ENCODE results near the gene CBLIF.

- TF ChIP-seq, protein P1, sequence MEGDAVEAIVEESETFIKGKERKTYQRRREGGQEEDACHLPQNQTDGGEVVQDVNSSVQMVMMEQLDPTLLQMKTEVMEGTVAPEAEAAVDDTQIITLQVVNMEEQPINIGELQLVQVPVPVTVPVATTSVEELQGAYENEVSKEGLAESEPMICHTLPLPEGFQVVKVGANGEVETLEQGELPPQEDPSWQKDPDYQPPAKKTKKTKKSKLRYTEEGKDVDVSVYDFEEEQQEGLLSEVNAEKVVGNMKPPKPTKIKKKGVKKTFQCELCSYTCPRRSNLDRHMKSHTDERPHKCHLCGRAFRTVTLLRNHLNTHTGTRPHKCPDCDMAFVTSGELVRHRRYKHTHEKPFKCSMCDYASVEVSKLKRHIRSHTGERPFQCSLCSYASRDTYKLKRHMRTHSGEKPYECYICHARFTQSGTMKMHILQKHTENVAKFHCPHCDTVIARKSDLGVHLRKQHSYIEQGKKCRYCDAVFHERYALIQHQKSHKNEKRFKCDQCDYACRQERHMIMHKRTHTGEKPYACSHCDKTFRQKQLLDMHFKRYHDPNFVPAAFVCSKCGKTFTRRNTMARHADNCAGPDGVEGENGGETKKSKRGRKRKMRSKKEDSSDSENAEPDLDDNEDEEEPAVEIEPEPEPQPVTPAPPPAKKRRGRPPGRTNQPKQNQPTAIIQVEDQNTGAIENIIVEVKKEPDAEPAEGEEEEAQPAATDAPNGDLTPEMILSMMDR (IDR thresholded peaks at IDR 0.05): no peak
- TF ChIP-seq POLR2A (IDR thresholded peaks at IDR 0.05): no peak
These were observed 21.1 kb upstream of the CBLIF start, which contains the start of gene TCN1 for GRCh38 chr11:59866397-59866796.
